Neural cell (in vitro differentiated cells): ENCODE measurements around the gene PIP4P1. TPM values are rescaled to one million over a fixed set of nuclear protein-coding genes. Genes with fewer than 3 reads are reported as not detected.

ENCODE experiments used
- H2AFZ ChIP-seq: fragments of 200-600, 300-800 bp; sonication (generic), shearing (Covaris generic); 2 replicates; pipeline ENCODE4 v1.6.0; 2014; ENCODE audit warnings: low read depth, mild to moderate bottlenecking, antibody characterized with exemption, low read length, moderate library complexity
- H3F3A ChIP-seq: fragments of 200-600 bp; shearing (Covaris generic); 2 replicates; pipeline ENCODE4 v1.6.1; 2016; ENCODE audit warnings: mild to moderate bottlenecking, moderate library complexity, mixed read lengths, antibody characterized with exemption, low read length; ENCODE audit not compliant: insufficient read depth, poor library complexity, severe bottlenecking
- H3K27ac ChIP-seq: fragments of 200-600, 300-800 bp; sonication (generic), shearing (Covaris generic); 2 replicates; pipeline ENCODE4 v1.5.1; 2014; ENCODE audit warnings: mild to moderate bottlenecking, low read length, moderate library complexity
- H3K27me3 ChIP-seq: fragments of 300-800, 200-600 bp; sonication (generic), shearing (Covaris generic); 2 replicates; pipeline ENCODE4 v1.6.0; 2014; ENCODE audit warnings: mild to moderate bottlenecking, low read depth, low read length, moderate library complexity; ENCODE audit not compliant: insufficient read depth
- H3K36me3 ChIP-seq: fragments of 300-800, 200-600 bp; sonication (generic), shearing (Covaris generic); 2 replicates; pipeline ENCODE4 v1.5.1; 2014; ENCODE audit warnings: mild to moderate bottlenecking, antibody characterized with exemption, low read length, moderate library complexity; ENCODE audit not compliant: insufficient read depth
- H3K4me2 ChIP-seq: fragments of 300-800, 200-600 bp; sonication (generic), shearing (Covaris generic); 2 replicates; pipeline ENCODE4 v1.6.0; 2014; ENCODE audit warnings: mild to moderate bottlenecking, low read length
- H3K4me3 ChIP-seq: fragments of 300-800, 200-600 bp; sonication (generic), shearing (Covaris generic); 2 replicates; pipeline ENCODE4 v1.5.1; 2014; ENCODE audit warnings: mild to moderate bottlenecking, low read length, moderate library complexity
- H3K79me2 ChIP-seq: fragments of 200-600 bp; shearing (Covaris generic); replicated peaks from 2 replicates; pipeline ENCODE4 v1.6.0; 2014; ENCODE audit warnings: mild to moderate bottlenecking, low read length, moderate library complexity; ENCODE audit not compliant: insufficient read depth
- H3K9ac ChIP-seq: fragments of 300-800, 200-600 bp; sonication (generic), shearing (Covaris generic); 2 replicates; pipeline ENCODE4 v1.6.1; 2016; ENCODE audit warnings: mild to moderate bottlenecking, low read length, mixed read lengths
- H3K9me2 ChIP-seq: fragments of 200-600 bp; shearing (Covaris generic); 2 replicates; pipeline ENCODE4 v1.6.1; 2016; ENCODE audit warnings: mild to moderate bottlenecking, low read length, mixed read lengths; ENCODE audit not compliant: insufficient read depth
- H3K9me3 ChIP-seq: fragments of 200-600, 300-800 bp; sonication (generic), shearing (Covaris generic); 2 replicates; pipeline ENCODE4 v1.6.1; 2016; ENCODE audit warnings: mild to moderate bottlenecking, mixed run types, low read length, moderate library complexity, mixed read lengths
- H4K20me1 ChIP-seq: fragments of 200-600 bp; shearing (Covaris generic); 2 replicates; pipeline ENCODE4 v1.6.1; 2016; ENCODE audit warnings: mild to moderate bottlenecking, mixed run types; ENCODE audit not compliant: insufficient read depth
- EP300 ChIP-seq: fragments of 450-650 bp; conservative IDR thresholded peaks from 2 replicates; pipeline ENCODE4 v1.6.1; 2014; ENCODE audit warnings: antibody characterized with exemption, mild to moderate bottlenecking, moderate library complexity; ENCODE audit not compliant: poor library complexity, severe bottlenecking
- EZH2 ChIP-seq: fragments of 200-600, 300-800 bp; shearing (Covaris generic), sonication (generic); IDR thresholded peaks from 2 replicates; pipeline ENCODE4 v1.6.1; 2014; ENCODE audit warnings: antibody characterized with exemption, low read length, borderline replicate concordance, mild to moderate bottlenecking; ENCODE audit not compliant: insufficient read depth, poor library complexity, severe bottlenecking
- MXI1 ChIP-seq: fragments of 450-650 bp; conservative IDR thresholded peaks from 2 replicates; pipeline ENCODE4 v1.6.1; 2014; ENCODE audit warnings: antibody characterized with exemption, mild to moderate bottlenecking; ENCODE audit not compliant: poor library complexity, severe bottlenecking
- POLR2AphosphoS5 ChIP-seq: IDR thresholded peaks from 2 replicates; pipeline ENCODE4 v1.6.1; 2012
- RAD21 ChIP-seq: fragments of 450-650 bp; conservative IDR thresholded peaks from 2 replicates; pipeline ENCODE4 v1.6.1; 2014; ENCODE audit warnings: antibody characterized with exemption, mild to moderate bottlenecking, moderate library complexity
- SMC3 ChIP-seq: fragments of 450-650 bp; conservative IDR thresholded peaks from 2 replicates; pipeline ENCODE4 v1.6.1; 2014; ENCODE audit warnings: antibody characterized with exemption, mild to moderate bottlenecking, moderate library complexity; ENCODE audit not compliant: poor library complexity
- TAF1 ChIP-seq: IDR thresholded peaks from 2 replicates; pipeline ENCODE4 v1.6.1; 2012; ENCODE audit warnings: low read depth
- polyA plus RNA-seq: library from polyadenylated mRNA; depleted of rRNA; stranded (reverse); fragments of >200 nt; gene quantifications from 2 replicates; pipeline ENCODE4 v1.2.3, GENCODE V29; 2014
- TF ChIP-seq, protein P1 (sequence below): fragments of 450-650 bp; IDR thresholded peaks from 2 replicates; pipeline ENCODE4 v1.5.1; 2014; ENCODE audit warnings: antibody characterized with exemption, mild to moderate bottlenecking, moderate library complexity; ENCODE audit not compliant: poor library complexity, severe bottlenecking
- TF ChIP-seq, protein P2 (sequence below): IDR thresholded peaks from 2 replicates; pipeline ENCODE4 v1.6.1; 2012; ENCODE audit warnings: borderline replicate concordance

Gene PIP4P1
- polyA plus RNA-seq, 1 donor from 2014 or later, result 77.2 TPM

DNA sequence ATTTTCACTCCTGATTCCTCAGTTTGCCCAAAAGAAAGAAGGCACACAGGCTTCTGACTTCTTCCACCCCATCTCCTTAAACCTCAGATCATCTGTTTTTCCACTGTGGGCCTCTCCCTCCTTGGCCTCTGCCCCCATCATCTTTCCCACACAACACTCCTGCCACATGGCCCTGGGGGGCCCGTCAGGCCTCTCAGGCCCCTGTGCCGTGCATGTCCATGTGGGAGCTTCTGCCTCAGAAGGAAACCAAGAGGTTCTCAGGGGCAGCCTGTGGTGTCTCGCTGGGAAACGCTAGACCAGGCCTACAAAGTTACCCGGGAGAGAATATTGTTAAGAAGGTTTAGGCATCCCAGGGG, 33.2 kb downstream of the PIP4P1 start:
- H2AFZ ChIP-seq, result no peak overlapping the region
- H3K36me3 ChIP-seq, result no peaks in the 10 kb centered on the region
- no peak overlapping the region for H3K4me2 ChIP-seq
- no peaks in the 10 kb centered on the region for H3K9me2 ChIP-seq
- H4K20me1 ChIP-seq, result no peaks in the 10 kb centered on the region
- no peaks in the 10 kb centered on the region for H3F3A ChIP-seq
- H3K9ac ChIP-seq, result no peak overlapping the region
- TF ChIP-seq, protein P1, sequence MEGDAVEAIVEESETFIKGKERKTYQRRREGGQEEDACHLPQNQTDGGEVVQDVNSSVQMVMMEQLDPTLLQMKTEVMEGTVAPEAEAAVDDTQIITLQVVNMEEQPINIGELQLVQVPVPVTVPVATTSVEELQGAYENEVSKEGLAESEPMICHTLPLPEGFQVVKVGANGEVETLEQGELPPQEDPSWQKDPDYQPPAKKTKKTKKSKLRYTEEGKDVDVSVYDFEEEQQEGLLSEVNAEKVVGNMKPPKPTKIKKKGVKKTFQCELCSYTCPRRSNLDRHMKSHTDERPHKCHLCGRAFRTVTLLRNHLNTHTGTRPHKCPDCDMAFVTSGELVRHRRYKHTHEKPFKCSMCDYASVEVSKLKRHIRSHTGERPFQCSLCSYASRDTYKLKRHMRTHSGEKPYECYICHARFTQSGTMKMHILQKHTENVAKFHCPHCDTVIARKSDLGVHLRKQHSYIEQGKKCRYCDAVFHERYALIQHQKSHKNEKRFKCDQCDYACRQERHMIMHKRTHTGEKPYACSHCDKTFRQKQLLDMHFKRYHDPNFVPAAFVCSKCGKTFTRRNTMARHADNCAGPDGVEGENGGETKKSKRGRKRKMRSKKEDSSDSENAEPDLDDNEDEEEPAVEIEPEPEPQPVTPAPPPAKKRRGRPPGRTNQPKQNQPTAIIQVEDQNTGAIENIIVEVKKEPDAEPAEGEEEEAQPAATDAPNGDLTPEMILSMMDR, result no peak
- TF ChIP-seq EZH2, result no peak
- TF ChIP-seq TAF1, result no peak
- TF ChIP-seq, protein P2, sequence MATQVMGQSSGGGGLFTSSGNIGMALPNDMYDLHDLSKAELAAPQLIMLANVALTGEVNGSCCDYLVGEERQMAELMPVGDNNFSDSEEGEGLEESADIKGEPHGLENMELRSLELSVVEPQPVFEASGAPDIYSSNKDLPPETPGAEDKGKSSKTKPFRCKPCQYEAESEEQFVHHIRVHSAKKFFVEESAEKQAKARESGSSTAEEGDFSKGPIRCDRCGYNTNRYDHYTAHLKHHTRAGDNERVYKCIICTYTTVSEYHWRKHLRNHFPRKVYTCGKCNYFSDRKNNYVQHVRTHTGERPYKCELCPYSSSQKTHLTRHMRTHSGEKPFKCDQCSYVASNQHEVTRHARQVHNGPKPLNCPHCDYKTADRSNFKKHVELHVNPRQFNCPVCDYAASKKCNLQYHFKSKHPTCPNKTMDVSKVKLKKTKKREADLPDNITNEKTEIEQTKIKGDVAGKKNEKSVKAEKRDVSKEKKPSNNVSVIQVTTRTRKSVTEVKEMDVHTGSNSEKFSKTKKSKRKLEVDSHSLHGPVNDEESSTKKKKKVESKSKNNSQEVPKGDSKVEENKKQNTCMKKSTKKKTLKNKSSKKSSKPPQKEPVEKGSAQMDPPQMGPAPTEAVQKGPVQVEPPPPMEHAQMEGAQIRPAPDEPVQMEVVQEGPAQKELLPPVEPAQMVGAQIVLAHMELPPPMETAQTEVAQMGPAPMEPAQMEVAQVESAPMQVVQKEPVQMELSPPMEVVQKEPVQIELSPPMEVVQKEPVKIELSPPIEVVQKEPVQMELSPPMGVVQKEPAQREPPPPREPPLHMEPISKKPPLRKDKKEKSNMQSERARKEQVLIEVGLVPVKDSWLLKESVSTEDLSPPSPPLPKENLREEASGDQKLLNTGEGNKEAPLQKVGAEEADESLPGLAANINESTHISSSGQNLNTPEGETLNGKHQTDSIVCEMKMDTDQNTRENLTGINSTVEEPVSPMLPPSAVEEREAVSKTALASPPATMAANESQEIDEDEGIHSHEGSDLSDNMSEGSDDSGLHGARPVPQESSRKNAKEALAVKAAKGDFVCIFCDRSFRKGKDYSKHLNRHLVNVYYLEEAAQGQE, result no peak
- no peak for TF ChIP-seq POLR2AphosphoS5
- no peak for TF ChIP-seq EP300
- no peak for TF ChIP-seq MXI1
- no peak for TF ChIP-seq RAD21
- no peak for TF ChIP-seq SMC3
- no peak overlapping the region for H3K4me3 ChIP-seq
- H3K79me2 ChIP-seq, result no peaks in the 10 kb centered on the region
- no peaks in the 10 kb centered on the region for H3K27me3 ChIP-seq
- H3K27ac ChIP-seq, result no peak overlapping the region
- H3K9me3 ChIP-seq, result no peaks in the 10 kb centered on the region

DNA sequence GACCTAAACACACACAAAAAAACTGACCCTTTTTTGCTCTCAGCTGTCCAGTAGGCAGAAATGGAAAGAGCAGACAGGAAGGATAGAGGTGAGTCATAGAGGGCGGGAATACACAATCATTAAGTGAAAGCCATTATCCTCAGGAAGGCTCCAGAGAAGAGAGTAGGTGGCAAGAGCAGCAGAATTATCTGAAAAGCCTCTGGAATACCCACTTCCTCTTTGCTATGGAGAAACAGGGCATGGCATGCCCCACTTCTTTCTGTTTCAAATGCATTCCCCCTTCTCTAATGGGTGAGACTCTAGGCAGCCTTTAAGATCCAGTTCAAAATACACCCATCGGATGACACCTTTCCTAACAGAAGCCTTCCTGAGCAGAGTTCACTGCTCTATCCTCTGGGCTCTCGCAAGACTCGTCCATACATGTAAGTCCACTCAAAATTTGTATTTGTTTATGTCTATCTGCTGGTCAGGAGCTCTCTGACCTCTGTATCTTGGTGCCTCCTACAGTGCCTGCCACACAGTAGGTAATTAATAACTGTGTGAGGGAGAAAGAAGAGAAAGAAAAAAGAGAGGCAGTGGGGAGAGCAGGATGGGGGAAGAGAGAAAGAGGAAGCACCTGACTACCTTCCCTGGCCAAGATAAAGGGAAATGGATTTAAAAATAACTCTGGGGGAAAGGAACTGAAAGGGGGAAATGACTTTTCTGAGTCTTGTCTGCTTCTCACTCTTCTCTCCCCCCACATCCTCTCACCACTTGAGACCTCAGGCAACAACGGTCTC, 33.8 kb downstream of the PIP4P1 start:
- H3K27ac ChIP-seq, result no peak overlapping the region
- H3K27me3 ChIP-seq, result no peaks in the 10 kb centered on the region
- no peak overlapping the region for H3K9ac ChIP-seq
- H3K36me3 ChIP-seq, result no peaks in the 10 kb centered on the region
- H2AFZ ChIP-seq, result no peak overlapping the region
- TF ChIP-seq EZH2, result no peak
- TF ChIP-seq, protein P1, result no peak
- TF ChIP-seq RAD21, result no peak
- TF ChIP-seq TAF1, result no peak
- TF ChIP-seq, protein P2, result no peak
- no peak for TF ChIP-seq MXI1
- TF ChIP-seq POLR2AphosphoS5, result no peak
- no peak for TF ChIP-seq SMC3
- TF ChIP-seq EP300, result no peak
- no peaks in the 10 kb centered on the region for H3F3A ChIP-seq
- H3K9me2 ChIP-seq, result no peaks in the 10 kb centered on the region
- no peaks in the 10 kb centered on the region for H3K79me2 ChIP-seq
- H3K4me3 ChIP-seq, result no peak overlapping the region
- H3K4me2 ChIP-seq, result no peak overlapping the region
- no peaks in the 10 kb centered on the region for H3K9me3 ChIP-seq
- no peaks in the 10 kb centered on the region for H4K20me1 ChIP-seq
